Activated CD4-positive, alpha-beta memory T cell treated with anti-CD3 and anti-CD28 coated beads, Interleukin-2, amount 10 ng/mL, durations not matched to agents 7 days and 5 days (primary cell): Measurements from ENCODE around the gene CYP2A7. TPM values are rescaled to one million over a fixed set of nuclear protein-coding genes. Genes with fewer than 3 reads are reported as not detected.
"Not testable (repeated sequence)": the region's sequence is repeated elsewhere in the genome, so short reads cannot be mapped to it uniquely, and the experiment has no call there.

Experiments used
- CTCF ChIA-PET: fragments of 350-600 bp; sonication (Branson Sonifier 250); formaldehyde crosslinking; loops from one replicate; lab custom pipeline; 2021; ENCODE audit warnings: antibody characterized with exemption, inconsistent platforms; lab: Charles Lee
- POLR2A ChIA-PET: fragments of 350-600 bp; sonication (Branson Sonifier 250); formaldehyde crosslinking; loops from one replicate; lab custom pipeline; 2021; ENCODE audit warnings: antibody characterized with exemption; lab: Charles Lee
- DNase-seq: peaks from one replicate; pipeline ENCODE4 v3.0.0-alpha.2; 2020
- H3K27ac Mint-ChIP-seq: one replicate; pipeline ENCODE4 v1.8.0; 2021; ENCODE audit warnings: mild to moderate bottlenecking, mixed read lengths
- H3K27me3 Mint-ChIP-seq: one replicate; pipeline ENCODE4 v1.8.0; 2021; ENCODE audit warnings: mixed read lengths
- H3K36me3 Mint-ChIP-seq: one replicate; pipeline ENCODE4 v1.8.0; 2021; ENCODE audit warnings: low read depth, mixed read lengths
- H3K4me1 Mint-ChIP-seq: one replicate; pipeline ENCODE4 v1.8.0; 2021; ENCODE audit warnings: mixed read lengths
- H3K4me3 Mint-ChIP-seq: one replicate; pipeline ENCODE4 v1.8.0; 2021; ENCODE audit warnings: mild to moderate bottlenecking, mixed read lengths
- H3K9me3 Mint-ChIP-seq: one replicate; pipeline ENCODE4 v1.8.0; 2021; ENCODE audit warnings: mixed read lengths
- total RNA-seq, 2 experiments: library from RNA; stranded (reverse); gene quantifications; one replicate each; pipeline ENCODE4 v1.2.3, GENCODE V29; 2021

Gene CYP2A7
- total RNA-seq, 2 experiments from 2014 or later, result not detected

DNA sequence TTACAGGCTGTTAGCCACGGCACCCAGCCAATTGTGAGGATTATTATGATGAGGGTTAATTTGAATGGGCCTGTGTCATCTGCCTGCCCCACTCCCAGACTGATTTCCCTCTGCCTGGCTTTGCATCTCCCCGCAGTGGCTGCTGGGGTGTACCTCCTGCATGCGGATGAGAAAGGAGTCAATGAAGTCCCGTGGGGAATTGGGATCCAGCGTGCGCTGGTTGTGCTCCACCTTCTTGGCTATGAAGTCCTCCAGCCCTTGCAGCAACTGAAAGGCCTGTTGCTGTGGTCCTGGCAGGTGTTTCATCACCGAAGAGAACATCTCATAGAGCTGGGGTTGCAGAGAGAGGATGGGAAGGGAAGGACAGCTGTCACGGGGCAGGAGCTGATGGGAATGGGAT is 35.3 kb downstream of the CYP2A7 start:
- Mint-ChIP-seq H3K4me1 (peaks cover 35% of the 10 kb centered on the region), H3K27me3 (peaks cover 47% of the 10 kb centered on the region)
- CTCF ChIA-PET, H3K27ac Mint-ChIP-seq, DNase-seq, H3K9me3 Mint-ChIP-seq, H3K4me3 Mint-ChIP-seq, POLR2A ChIA-PET, H3K36me3 Mint-ChIP-seq: not testable (repeated sequence)

GRCh38 chr19:40843653-40844052 is 38.4 kb downstream of the CYP2A7 start:
- CTCF ChIA-PET, POLR2A ChIA-PET, H3K9me3 Mint-ChIP-seq, H3K36me3 Mint-ChIP-seq: not testable (repeated sequence)
- H3K27ac Mint-ChIP-seq, result peak overlapping the region; percentile 58
- H3K27me3 Mint-ChIP-seq, result peaks cover 32% of the 10 kb centered on the region
- peak; percentile 86 for DNase-seq
- H3K4me3 Mint-ChIP-seq, result peak overlapping the region; percentile 60
- peaks cover 28% of the 10 kb centered on the region for H3K4me1 Mint-ChIP-seq

DNA sequence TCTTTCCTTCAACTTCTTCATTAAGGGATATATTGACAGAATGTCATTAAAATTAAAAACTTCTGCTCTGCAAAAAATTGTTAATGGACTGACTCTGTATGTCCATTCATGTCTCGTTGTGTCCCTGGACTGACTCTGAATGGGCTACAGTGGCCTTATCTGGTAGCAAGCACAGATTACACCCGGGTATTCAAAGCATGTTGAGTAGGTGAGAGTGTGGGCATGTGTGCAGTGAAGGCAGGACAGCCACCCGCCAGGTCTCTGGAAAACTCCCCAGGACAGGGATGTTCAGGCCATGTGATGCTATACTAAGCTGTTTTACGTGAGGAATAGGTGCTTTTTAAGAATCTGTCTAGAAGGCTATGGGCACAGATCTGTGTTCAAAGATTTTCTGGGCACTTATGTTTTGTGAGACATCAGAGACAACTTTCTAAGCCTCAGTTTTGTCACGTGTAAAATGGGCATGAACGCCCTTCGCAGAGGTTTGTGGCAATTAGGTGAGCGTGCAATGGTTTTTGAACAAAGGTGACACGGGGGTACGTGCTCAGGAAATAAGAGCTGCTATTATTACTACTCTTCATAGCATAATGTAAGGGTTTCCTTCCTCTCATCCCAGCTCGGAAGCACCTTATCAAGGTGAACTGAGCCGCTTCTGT is 38.9 kb downstream of the CYP2A7 start:
- peak overlapping the region; percentile 60 for H3K4me3 Mint-ChIP-seq
- DNase-seq, POLR2A ChIA-PET: not testable (repeated sequence)

DNA sequence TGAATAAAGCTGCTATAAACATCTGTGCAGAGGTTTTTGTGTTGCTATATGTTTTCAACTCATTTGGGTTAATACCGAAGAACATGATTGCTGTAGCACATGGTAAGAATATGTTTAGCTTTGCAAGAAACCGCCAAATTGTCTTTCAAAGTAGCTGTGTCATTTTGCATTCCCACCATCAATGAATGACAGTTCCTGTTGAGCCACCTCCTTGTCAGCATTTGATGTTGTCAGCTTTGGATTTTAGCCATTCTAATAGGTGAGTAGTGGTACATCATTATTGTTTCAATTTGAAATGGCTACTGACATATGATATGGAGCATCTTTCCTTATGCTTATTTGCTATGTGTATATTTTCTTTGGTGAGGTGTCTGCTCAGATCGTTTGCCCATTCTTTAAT is 40.0 kb downstream of the CYP2A7 start:
- peaks cover 18% of the 10 kb centered on the region for H3K27me3 Mint-ChIP-seq
- H3K9me3 Mint-ChIP-seq, POLR2A ChIA-PET, H3K4me3 Mint-ChIP-seq, DNase-seq, CTCF ChIA-PET, H3K27ac Mint-ChIP-seq, H3K36me3 Mint-ChIP-seq: not testable (repeated sequence)
- peaks cover 22% of the 10 kb centered on the region for H3K4me1 Mint-ChIP-seq

More for the DNA sequence above, 38.9 kb downstream of the CYP2A7 start:
- CTCF ChIA-PET, H3K9me3 Mint-ChIP-seq, H3K36me3 Mint-ChIP-seq: not testable (repeated sequence)
- Mint-ChIP-seq H3K27me3 (peaks cover 29% of the 10 kb centered on the region), H3K4me1 (peaks cover 27% of the 10 kb centered on the region), H3K27ac (peak overlapping the region; percentile 58)

- CTCF ChIA-PET, DNase-seq, H3K4me3 Mint-ChIP-seq, POLR2A ChIA-PET, H3K9me3 Mint-ChIP-seq, H3K27ac Mint-ChIP-seq, H3K4me1 Mint-ChIP-seq, H3K36me3 Mint-ChIP-seq: not testable (repeated sequence)
- H3K27me3 Mint-ChIP-seq, result peaks cover 16% of the 10 kb centered on the region
Measured at GRCh38 chr19:40838477-40838876, 43.6 kb downstream of the CYP2A7 start.

DNA sequence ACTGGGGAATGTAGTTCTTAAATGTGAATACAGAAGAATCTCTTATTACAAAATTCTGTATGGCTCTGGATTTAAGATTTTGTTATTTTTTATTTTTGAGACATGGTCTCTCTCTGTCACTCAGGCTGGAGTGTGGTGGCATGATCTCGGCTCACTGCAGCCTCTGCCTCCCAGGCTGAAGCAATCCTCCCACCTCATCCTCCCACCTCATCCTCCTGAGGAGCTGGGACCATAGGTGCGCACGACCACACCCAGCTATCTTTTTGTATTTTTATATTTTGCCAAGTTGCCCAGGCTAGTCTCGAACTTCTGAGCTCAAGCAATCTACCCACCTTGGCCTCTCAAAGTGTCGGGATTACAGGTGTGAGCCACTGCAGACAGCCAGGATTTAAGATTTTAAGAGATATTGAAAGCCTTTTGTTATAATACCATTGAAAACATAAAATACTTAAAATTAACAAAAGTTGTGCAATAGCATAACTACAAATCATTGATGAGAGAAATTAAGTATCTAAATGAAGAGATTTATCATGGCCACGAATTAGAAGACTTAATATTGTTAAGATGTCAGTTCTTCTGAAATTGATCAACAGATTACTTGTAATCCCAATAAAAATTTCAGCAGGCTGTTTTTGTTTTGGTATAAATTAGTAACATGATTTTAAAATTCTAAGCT is 45.1 kb downstream of the CYP2A7 start:
- Mint-ChIP-seq H3K27me3 (peaks cover 16% of the 10 kb centered on the region), H3K9me3 (no peaks in the 10 kb centered on the region), H3K27ac (no peak overlapping the region), H3K36me3 (no peaks in the 10 kb centered on the region), H3K4me3 (no peak overlapping the region), H3K4me1 (peaks cover 7% of the 10 kb centered on the region)
- POLR2A ChIA-PET, result no interaction called here
- CTCF ChIA-PET, result interaction anchor here (1.1 kb wide), 1 partner anchor 18 kb away, joined by 3 read pairs; no protein-coding TSS in a partner anchor
- no peak for DNase-seq

GRCh38 chr19:40833728-40834533 is 48.1 kb downstream of the CYP2A7 start:
- H3K9me3 Mint-ChIP-seq, H3K27me3 Mint-ChIP-seq, H3K4me3 Mint-ChIP-seq, DNase-seq, H3K36me3 Mint-ChIP-seq, POLR2A ChIA-PET, H3K27ac Mint-ChIP-seq, H3K4me1 Mint-ChIP-seq: not testable (repeated sequence)
- CTCF ChIA-PET, result interaction anchor here (0.7 kb wide), 1 partner anchor 762 kb away, joined by 3 read pairs; no protein-coding TSS in a partner anchor

DNA sequence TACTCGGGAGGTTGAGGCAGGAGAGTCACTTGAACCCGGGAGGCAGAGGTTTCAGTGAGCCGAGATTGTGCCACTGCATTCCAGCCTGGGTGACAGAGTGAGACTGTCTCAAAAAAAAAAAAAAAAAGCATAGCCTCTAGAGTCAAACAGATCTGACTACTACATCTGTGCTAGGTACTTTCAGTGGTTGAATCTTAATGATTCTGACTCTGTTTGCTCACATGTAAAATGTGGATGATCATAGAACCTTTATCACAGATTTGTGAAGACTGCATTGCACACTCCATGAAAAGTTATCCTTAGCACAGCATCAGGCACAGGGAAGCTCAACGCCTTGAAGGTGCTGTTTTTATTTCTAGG is 49.6 kb downstream of the CYP2A7 start:
- POLR2A ChIA-PET, DNase-seq, H3K27me3 Mint-ChIP-seq, H3K9me3 Mint-ChIP-seq, H3K4me3 Mint-ChIP-seq, H3K27ac Mint-ChIP-seq, H3K4me1 Mint-ChIP-seq, H3K36me3 Mint-ChIP-seq: not testable (repeated sequence)
- CTCF ChIA-PET, result interaction anchor here (0.6 to 0.9 kb wide), 3 partner anchors 12 to 198 kb away, joined by 3 to 5 read pairs (median 3); no protein-coding TSS in a partner anchor

- peaks cover 15% of the 10 kb centered on the region for H3K4me1 Mint-ChIP-seq
- CTCF ChIA-PET, result interaction anchor here (0.6 to 0.9 kb wide), 3 partner anchors 11 to 197 kb away, joined by 3 to 5 read pairs (median 3); no protein-coding TSS in a partner anchor
- peaks cover 10% of the 10 kb centered on the region for H3K36me3 Mint-ChIP-seq
- peaks cover 5% of the 10 kb centered on the region for H3K9me3 Mint-ChIP-seq
- H3K27ac Mint-ChIP-seq, result no peak overlapping the region
- H3K4me3 Mint-ChIP-seq, result no peak overlapping the region
- DNase-seq, result no peak
- POLR2A ChIA-PET, result no interaction called here
- H3K27me3 Mint-ChIP-seq, result peaks cover 4% of the 10 kb centered on the region
Measured at GRCh38 chr19:40831502-40832430, 50.3 kb downstream of the CYP2A7 start.

DNA sequence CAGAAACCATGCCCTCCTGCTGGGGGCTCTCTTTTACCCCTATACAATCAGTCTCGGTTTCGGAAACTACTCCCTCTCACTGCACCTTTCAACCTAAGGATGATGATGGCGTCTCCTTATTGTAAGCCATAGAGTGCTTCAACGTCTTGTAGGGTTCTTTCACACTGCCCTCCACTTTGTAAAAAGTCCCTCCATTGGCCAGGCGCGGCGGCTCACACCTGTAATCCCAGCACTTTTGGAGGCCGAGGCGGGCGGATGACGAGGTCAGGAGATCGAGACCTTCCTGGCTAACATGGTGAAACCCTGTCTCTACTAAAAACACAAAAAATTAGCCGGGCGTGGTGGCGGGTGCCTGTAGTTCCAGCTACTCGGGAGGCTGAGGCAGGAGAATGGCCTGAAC is 51.3 kb downstream of the CYP2A7 start:
- H3K36me3 Mint-ChIP-seq, result peaks cover 13% of the 10 kb centered on the region
- DNase-seq, H3K27me3 Mint-ChIP-seq, H3K9me3 Mint-ChIP-seq, H3K27ac Mint-ChIP-seq, CTCF ChIA-PET, POLR2A ChIA-PET, H3K4me3 Mint-ChIP-seq: not testable (repeated sequence)
- peaks cover 21% of the 10 kb centered on the region for H3K4me1 Mint-ChIP-seq

DNA sequence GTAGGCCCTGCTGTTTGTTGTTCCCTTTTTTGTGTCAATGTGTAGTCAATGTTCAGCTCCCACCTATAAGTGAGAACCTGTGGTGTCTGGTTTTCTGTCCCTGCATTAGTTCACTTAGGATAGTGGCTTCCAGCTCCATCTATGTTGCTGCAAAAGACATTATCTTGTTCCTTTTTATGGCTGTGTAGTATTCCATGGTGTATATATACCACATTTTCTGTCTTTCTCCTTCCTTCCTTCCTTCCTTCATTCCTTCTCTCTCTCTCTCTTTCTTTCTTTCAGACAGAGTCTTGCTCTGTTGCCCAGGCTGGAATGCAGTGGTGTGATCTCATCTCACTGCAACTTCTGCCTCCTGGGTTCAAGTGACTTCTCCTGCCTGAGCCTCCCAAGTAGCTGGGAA is 52.8 kb downstream of the CYP2A7 start:
- Mint-ChIP-seq H3K9me3 (peaks cover 7% of the 10 kb centered on the region), H3K27ac (peak overlapping the region; percentile 16), H3K4me1 (peaks cover 27% of the 10 kb centered on the region), H3K27me3 (no peaks in the 10 kb centered on the region), H3K36me3 (peaks cover 13% of the 10 kb centered on the region), H3K4me3 (no peak overlapping the region)
- peak; percentile 0 for DNase-seq
- ChIA-PET CTCF (no interaction called here), POLR2A (no interaction called here)
